Psoas muscle (tissue), 8 donors: ENCODE data around the gene TMEM255B. TPM values are rescaled to one million over a fixed set of nuclear protein-coding genes. Genes with fewer than 3 reads are reported as not detected.

Experiments used
- ATAC-seq, 4 donors: fragments of 200-7000 bp; cut with Tn5 transposase; one replicate each; pipeline ENCODE4 v1.9.1; 2020; ENCODE audit warnings: moderate library complexity in 3 of 4, mild to moderate bottlenecking in 2 of 4
- DNase-seq, 2 donors: peaks; one replicate each; pipeline ENCODE4 v3.0.0-alpha.2; 2020
- H3K27ac ChIP-seq: fragments of 200-600 bp; one replicate; pipeline ENCODE4 v1.8.0; 2022
- H3K27me3 ChIP-seq, 3 donors: fragments of 200-600 bp in 1 of 3; one replicate each; pipeline versions ENCODE4 v1.6.1 to v1.8.0; 2013 to 2022; ENCODE audit warnings: low read length in 2 of 3, mild to moderate bottlenecking in 2 of 3, moderate library complexity in 1 of 3; ENCODE audit not compliant: insufficient read depth in 3 of 3
- H3K36me3 ChIP-seq, 2 donors: fragments of 200-600 bp in 1 of 2; one replicate each; pipeline versions ENCODE4 v1.6.1 to v1.8.0; 2013 to 2022; ENCODE audit warnings: low read depth in 1 of 2, mild to moderate bottlenecking in 1 of 2, moderate library complexity in 1 of 2; ENCODE audit not compliant: insufficient read depth in 1 of 2
- H3K4me1 ChIP-seq: fragments of 200-600 bp; one replicate; pipeline ENCODE4 v1.8.0; 2022
- H3K4me3 ChIP-seq: fragments of 200-600 bp; one replicate; pipeline ENCODE4 v1.8.0; 2022; ENCODE audit warnings: mild to moderate bottlenecking
- H3K9me3 ChIP-seq: fragments of 200-600 bp; one replicate; pipeline ENCODE4 v1.8.0; 2022
- WGBS, 3 donors: extraction: QIAGEN DNeasy Blood & Tissue Kit; methylation state at CpG; one replicate each; pipeline versions ENCODE4 v1.1.6 to v1.1.7; 2013; 5-methylcytosine and 5-hydroxymethylcytosine counted together
- intact Hi-C, 2 donors: fragments of 100-400 bp; cut with DNase I; formaldehyde crosslinking; loops; one replicate each; pipeline versions ENCODE4 v1.11.0 to v1.14.2; 2022
- polyA plus RNA-seq, 3 donors: library from polyadenylated mRNA; stranded (reverse); fragments of 200-250 nt; gene quantifications; one replicate each; pipeline ENCODE4 v1.2.3, GENCODE V29; 2013
- total RNA-seq, 4 donors: library from RNA; stranded (reverse); fragmentation: NEBNext Ultra II Directional in 2 of 4; extraction: Animal tissue kit (Norgen Biotek cat#: 25700) in 2 of 4; gene quantifications; one replicate each; pipeline versions ENCODE4 v1.2.1 to v1.2.4, GENCODE V29; 2021 to 2023
- TF ChIP-seq, protein P1 (sequence below): fragments of 200-600 bp; IDR thresholded peaks from one replicate; pipeline ENCODE4 v1.8.0; 2022; ENCODE audit warnings: antibody characterized with exemption
- donor health status: healthy with polysubstance abuse.
- donor health status: DM: no; HTN: no; CAD: no; lungs with moderate emphysema.
- donor health status: Bipolar disorder and iron deficiency.
- donor health status: healthy.
- donor health status: DM: yes; HTN: yes; CAD: no.
- donor health status: DM: no; HTN: no; CAD: no.
- donor health status: DM: no; HTN: no; CAD: no.
- donor health status: DM: yes; HTN: yes; CAD: no.

The TMEM255B gene
- total and polyA plus RNA-seq, 7 donors = 0.45 to 5.1 (median 2.1) TPM

DNA sequence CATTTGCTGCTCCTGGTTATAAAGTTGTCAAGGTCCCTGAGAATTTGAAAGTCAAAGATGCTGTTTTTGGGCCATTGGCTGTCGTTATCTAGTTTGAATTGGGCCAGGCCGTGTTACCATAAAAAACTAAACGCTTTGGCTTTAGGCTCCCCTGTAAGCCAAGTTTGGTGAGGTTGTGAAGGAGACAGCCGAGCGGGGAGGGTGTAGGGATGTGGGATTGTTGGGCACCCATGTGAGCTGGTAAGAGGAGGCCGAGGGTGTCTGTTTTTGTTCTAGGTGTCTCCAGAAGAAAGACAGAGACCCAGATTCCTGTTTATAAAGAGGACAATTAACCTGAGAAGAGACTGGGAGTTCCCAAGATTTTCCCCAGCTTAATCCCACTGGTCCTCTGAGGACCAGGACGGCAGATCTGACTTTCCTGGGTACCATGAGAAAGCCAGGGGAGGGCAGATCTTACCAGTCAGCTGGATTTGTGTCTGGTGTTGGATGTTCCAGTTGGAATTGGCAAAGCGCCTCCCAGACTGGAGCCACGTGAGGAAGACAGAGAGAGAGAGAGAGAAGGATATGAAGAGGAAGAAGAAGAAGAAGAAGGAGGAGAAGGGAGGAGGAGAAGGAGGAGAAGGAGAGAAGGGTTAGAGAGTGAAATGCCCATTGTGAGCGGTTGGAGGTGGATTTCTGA, 25.1 kb downstream of the TMEM255B start:
- WGBS, 3 donors = 75 to 78% (median 76%) methylated on average over 10 of the region's 10 CpGs
- TF ChIP-seq, protein P1, sequence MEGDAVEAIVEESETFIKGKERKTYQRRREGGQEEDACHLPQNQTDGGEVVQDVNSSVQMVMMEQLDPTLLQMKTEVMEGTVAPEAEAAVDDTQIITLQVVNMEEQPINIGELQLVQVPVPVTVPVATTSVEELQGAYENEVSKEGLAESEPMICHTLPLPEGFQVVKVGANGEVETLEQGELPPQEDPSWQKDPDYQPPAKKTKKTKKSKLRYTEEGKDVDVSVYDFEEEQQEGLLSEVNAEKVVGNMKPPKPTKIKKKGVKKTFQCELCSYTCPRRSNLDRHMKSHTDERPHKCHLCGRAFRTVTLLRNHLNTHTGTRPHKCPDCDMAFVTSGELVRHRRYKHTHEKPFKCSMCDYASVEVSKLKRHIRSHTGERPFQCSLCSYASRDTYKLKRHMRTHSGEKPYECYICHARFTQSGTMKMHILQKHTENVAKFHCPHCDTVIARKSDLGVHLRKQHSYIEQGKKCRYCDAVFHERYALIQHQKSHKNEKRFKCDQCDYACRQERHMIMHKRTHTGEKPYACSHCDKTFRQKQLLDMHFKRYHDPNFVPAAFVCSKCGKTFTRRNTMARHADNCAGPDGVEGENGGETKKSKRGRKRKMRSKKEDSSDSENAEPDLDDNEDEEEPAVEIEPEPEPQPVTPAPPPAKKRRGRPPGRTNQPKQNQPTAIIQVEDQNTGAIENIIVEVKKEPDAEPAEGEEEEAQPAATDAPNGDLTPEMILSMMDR = no peak
- Histone ChIP-seq H3K27me3 (peaks cover 0 to 12% (median 0%) of the 10 kb centered on the region in 3 donors), H3K36me3 (no peaks in the 10 kb centered on the region), H3K4me1 (no peaks in the 10 kb centered on the region), H3K9me3 (no peaks in the 10 kb centered on the region), H3K4me3 (no peak overlapping the region), H3K27ac (no peak overlapping the region)
- DNase-seq = no peak
- intact Hi-C loops = no loop called here
- ATAC-seq = no peak

DNA sequence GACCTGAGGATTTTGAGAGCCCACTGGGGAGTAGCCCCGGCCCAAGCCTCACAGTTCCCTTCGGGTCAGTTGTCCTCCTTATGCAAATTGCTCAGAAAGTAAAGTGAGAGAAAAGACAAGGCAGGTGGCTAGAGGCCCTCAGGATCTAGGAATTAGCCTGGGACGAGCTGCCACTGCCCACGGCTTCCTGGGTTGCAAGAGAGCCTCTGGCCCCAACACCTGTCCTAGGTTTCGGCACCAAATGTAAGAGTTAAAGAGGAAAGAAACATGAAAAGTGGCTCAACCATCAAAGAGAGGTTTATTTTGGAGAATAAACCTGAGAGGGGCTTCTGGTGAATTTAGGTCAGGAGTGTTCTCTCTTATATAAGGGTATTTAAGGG, 25.6 kb downstream of the TMEM255B start:
- TF ChIP-seq, protein P1 = no peak
- H3K27ac ChIP-seq = no peak overlapping the region
- ATAC-seq (no peak), DNase-seq (no peak)
- intact Hi-C loops = no loop called here
- H3K9me3 ChIP-seq = no peaks in the 10 kb centered on the region
- no peaks in the 10 kb centered on the region for H3K4me1 ChIP-seq
- H3K27me3 ChIP-seq = peaks cover 0 to 12% (median 0%) of the 10 kb centered on the region in 3 donors
- no peaks in the 10 kb centered on the region for H3K36me3 ChIP-seq
- 65 to 79% (median 70%) methylated on average over 5 of the region's 5 CpGs for WGBS, 3 donors
- H3K4me3 ChIP-seq = no peak overlapping the region

DNA sequence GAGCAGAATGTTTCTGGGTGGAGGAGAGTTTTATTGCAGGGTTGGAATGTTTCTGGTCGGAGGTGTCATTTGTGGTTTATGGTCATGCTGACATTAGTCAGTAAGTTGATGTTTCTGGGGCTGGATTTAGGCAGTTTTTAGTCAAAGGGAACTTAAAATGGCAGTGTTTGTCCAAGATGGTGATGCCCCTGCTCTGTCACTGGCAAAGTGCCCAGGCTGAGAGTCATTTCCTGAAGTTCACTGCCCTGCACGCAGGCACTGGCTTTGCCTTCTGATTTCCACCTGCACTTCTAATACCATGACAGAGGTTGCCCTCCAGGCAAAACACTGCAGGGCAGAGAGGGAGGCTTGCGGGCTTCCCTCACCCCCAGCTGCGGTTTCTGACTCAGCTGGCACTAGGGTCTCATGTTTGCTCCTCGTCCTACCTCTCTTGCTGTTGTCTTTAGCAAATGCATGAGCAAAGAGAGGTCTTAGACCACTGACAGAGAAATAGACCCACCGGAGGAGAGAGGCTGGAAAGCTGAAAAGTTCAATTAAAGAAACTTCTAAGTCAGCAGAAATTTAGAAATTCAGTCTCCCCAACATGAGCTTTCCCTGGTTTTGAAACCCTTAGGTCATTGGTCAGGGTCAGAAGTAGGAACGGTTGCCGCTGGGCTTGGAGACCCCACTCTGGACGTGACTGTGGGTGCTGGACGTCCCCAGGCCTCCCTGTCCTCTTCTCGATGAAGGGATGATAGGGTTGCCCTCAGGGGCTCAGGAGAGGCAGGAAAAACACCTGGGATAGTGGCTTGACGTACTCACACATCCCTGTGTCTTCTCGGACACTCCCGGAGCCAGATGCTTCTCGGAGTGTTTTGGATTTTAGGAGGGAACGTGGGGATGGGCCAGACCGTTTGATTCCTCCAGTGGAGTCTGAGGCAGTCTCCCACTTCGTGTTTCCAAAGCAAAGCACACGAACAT, 26.3 kb downstream of the TMEM255B start:
- no peak for ATAC-seq
- 82 to 83% (median 82%) methylated on average over 19 of the region's 19 CpGs for WGBS, 3 donors
- Histone ChIP-seq H3K27me3 (peaks cover 0 to 12% (median 0%) of the 10 kb centered on the region in 3 donors), H3K27ac (no peak overlapping the region), H3K9me3 (no peaks in the 10 kb centered on the region), H3K4me3 (no peak overlapping the region), H3K4me1 (no peaks in the 10 kb centered on the region), H3K36me3 (no peaks in the 10 kb centered on the region)
- no peak for DNase-seq
- intact Hi-C loops = no loop called here
- TF ChIP-seq, protein P1 = no peak

DNA sequence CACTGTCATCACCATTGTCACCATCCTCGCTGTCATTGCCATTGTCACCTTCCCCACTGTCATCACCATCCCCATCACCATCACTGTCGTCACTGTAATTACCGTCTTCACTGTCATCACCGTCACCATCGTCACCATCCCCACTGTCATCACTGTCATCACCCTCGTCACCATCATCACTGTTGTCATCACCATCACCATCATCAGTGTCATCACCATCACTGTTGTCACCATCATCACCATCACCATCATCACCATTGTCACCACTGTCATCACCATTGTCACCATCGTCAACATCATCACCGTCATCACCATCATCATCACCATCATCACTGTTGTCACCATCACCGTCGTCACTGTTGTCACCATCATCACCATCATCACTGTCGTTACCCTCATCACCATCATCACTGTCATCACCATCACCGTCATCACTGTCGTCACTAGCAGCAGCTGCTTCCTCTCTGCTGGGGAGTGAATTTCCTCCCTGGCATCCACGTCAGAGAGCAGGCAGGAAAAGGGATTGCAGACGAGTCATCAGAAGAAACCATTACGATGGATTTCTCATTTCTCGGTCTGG, 27.3 kb downstream of the TMEM255B start:
- WGBS, 3 donors = 71 to 82% (median 79%) methylated on average over 17 of the region's 17 CpGs
- H3K27me3 ChIP-seq = peaks cover 0 to 12% (median 0%) of the 10 kb centered on the region in 3 donors
- intact Hi-C loops = no loop called here
- H3K9me3 ChIP-seq = no peaks in the 10 kb centered on the region
- H3K4me1 ChIP-seq = no peaks in the 10 kb centered on the region
- H3K27ac ChIP-seq = no peak overlapping the region
- no peaks in the 10 kb centered on the region for H3K36me3 ChIP-seq
- ATAC-seq = no peak
- TF ChIP-seq, protein P1 = no peak
- no peak overlapping the region for H3K4me3 ChIP-seq
- no peak for DNase-seq
